Esophagus muscularis mucosa (tissue), 4 donors: ENCODE results near the gene NOX5. TPM values are rescaled to one million over a fixed set of nuclear protein-coding genes. Genes with fewer than 3 reads are reported as not detected.

Experiments
- DNase-seq: peaks from one replicate; pipeline ENCODE4 v3.0.0-alpha.2; 2017; ENCODE audit errors: extremely low spot score
- H3K27ac ChIP-seq, 4 donors: fragments of 200-600 bp; sonication (generic); replicated peaks in 1 of 4; 1 replicate in 3 of 4; 2 replicates in 1 of 4; pipeline ENCODE4 v1.5.1; 2016 to 2019; ENCODE audit warnings: mild to moderate bottlenecking in 1 of 4
- H3K27me3 ChIP-seq, 4 donors: fragments of 200-600 bp; sonication (generic); one replicate each; pipeline versions ENCODE4 v1.5.1 to v1.6.0; 2016 to 2019
- H3K36me3 ChIP-seq, 4 donors: fragments of 200-600 bp; sonication (generic); one replicate each; pipeline ENCODE4 v1.5.1; 2016 to 2019
- H3K4me1 ChIP-seq, 4 donors: fragments of 200-600 bp; sonication (generic); one replicate each; pipeline ENCODE4 v1.5.1; 2016 to 2019
- H3K4me3 ChIP-seq, 4 donors: fragments of 200-600 bp; sonication (generic); 1 replicate in 2 of 4; 2 replicates in 2 of 4; pipeline ENCODE4 v1.5.1; 2016 to 2019; ENCODE audit warnings: mild to moderate bottlenecking in 4 of 4, moderate library complexity in 1 of 4
- H3K9me3 ChIP-seq, 4 donors: fragments of 200-600 bp; sonication (generic); 1 replicate in 3 of 4; 2 replicates in 1 of 4; pipeline ENCODE4 v1.5.1; 2016 to 2019
- CTCF ChIP-seq, 3 experiments: fragments of 200-600 bp in 2 of 3; fragments of 450-650 bp in 1 of 3; sonication (generic) in 2 of 3; IDR thresholded peaks; one replicate each; pipeline ENCODE4 v1.5.1; 2017 to 2019; ENCODE audit warnings: antibody characterized with exemption in 3 of 3, mild to moderate bottlenecking in 2 of 3, moderate library complexity in 1 of 3
- EP300 ChIP-seq: sonication (generic); formaldehyde crosslinking; IDR thresholded peaks from one replicate; pipeline ENCODE4 v1.6.1; 2017; ENCODE audit warnings: antibody characterized with exemption
- POLR2A ChIP-seq: fragments of 450-650 bp; IDR thresholded peaks from one replicate; pipeline ENCODE4 v1.6.1; 2017; ENCODE audit warnings: antibody characterized with exemption, moderate library complexity, mild to moderate bottlenecking, low read depth
- POLR2AphosphoS5 ChIP-seq, 2 donors: sonication (generic); formaldehyde crosslinking; IDR thresholded peaks; one replicate each; pipeline ENCODE4 v1.6.1; 2017; ENCODE audit warnings: antibody characterized with exemption in 2 of 2
- WGBS: methylation state at CpG from one replicate; pipeline ENCODE4 v1.1.5; 2018; 5-methylcytosine and 5-hydroxymethylcytosine counted together
- intact Hi-C: fragments of 100-400 bp; cut with DNase I; formaldehyde crosslinking; loops from one replicate; pipeline ENCODE4 v1.15.1; 2023
- total RNA-seq, 4 donors: library from RNA; depleted of rRNA; stranded (reverse); fragments of >200 nt; gene quantifications; one replicate each; pipeline versions ENCODE4 v1.1.0 to v1.2.1, GENCODE V29; 2016

The NOX5 gene
- total RNA-seq, 4 donors from 2014 or later: under 0.01 to 0.66 (median 0.34) TPM

- DNase-seq: peak; percentile 17
- H3K4me1 ChIP-seq: no peaks in the 10 kb centered on the region
- H3K27me3 ChIP-seq: peaks cover 0 to 15% (median 0%) of the 10 kb centered on the region in 4 donors
- TF ChIP-seq EP300 (no peak), POLR2A (no peak), CTCF (IDR thresholded peaks at IDR 0.05) (no peak), POLR2AphosphoS5 (IDR thresholded peaks at IDR 0.05) (no peak)
- peaks cover 0 to 10% (median 2%) of the 10 kb centered on the region in 4 donors for H3K9me3 ChIP-seq
- H3K4me3 ChIP-seq: no peak overlapping the region
- no peaks in the 10 kb centered on the region for H3K36me3 ChIP-seq
- intact Hi-C loops: no loop called here
- H3K27ac ChIP-seq: no peak overlapping the region
- 89% methylated on average over 4 of the region's 4 CpGs for WGBS
These were observed 629 bp upstream of the NOX5 start for GRCh38 chr15:69013726-69014406.

- 67% methylated on average over 7 of the region's 7 CpGs for WGBS
- TF ChIP-seq CTCF (IDR thresholded peaks at IDR 0.05) (no peak), POLR2AphosphoS5 (IDR thresholded peaks at IDR 0.05) (no peak), POLR2A (no peak), EP300 (no peak)
- H3K4me3 ChIP-seq: no peak overlapping the region
- H3K36me3 ChIP-seq: no peaks in the 10 kb centered on the region
- peaks cover 0 to 15% (median 0%) of the 10 kb centered on the region in 4 donors for H3K27me3 ChIP-seq
- no peak overlapping the region for H3K27ac ChIP-seq
- intact Hi-C loops: no loop called here
- DNase-seq: peak; percentile 90
- no peaks in the 10 kb centered on the region for H3K4me1 ChIP-seq
- no peaks in the 10 kb centered on the region for H3K9me3 ChIP-seq
These were observed 1.1 kb downstream of the NOX5 start for GRCh38 chr15:69015591-69015990.

- WGBS: 88% methylated on average over 4 of the region's 5 CpGs
- no peak overlapping the region for H3K4me3 ChIP-seq
- no peaks in the 10 kb centered on the region for H3K9me3 ChIP-seq
- H3K4me1 ChIP-seq: no peaks in the 10 kb centered on the region
- DNase-seq: peak; percentile 90
- H3K27me3 ChIP-seq: peaks cover 0 to 13% (median 0%) of the 10 kb centered on the region in 4 donors
- intact Hi-C loops: no loop called here
- no peak overlapping the region for H3K27ac ChIP-seq
- TF ChIP-seq POLR2AphosphoS5 (IDR thresholded peaks at IDR 0.05): no peak
- TF ChIP-seq POLR2A: no peak
- TF ChIP-seq EP300: no peak
- no peak for TF ChIP-seq CTCF (IDR thresholded peaks at IDR 0.05)
- H3K36me3 ChIP-seq: no peaks in the 10 kb centered on the region
These were observed 1.6 kb downstream of the NOX5 start for GRCh38 chr15:69016021-69016595.

GRCh38 chr15:69017978-69018377, 3.5 kb downstream of the NOX5 start:
- peaks cover 0 to 12% (median 0%) of the 10 kb centered on the region in 4 donors for H3K27me3 ChIP-seq
- no peak overlapping the region for H3K27ac ChIP-seq
- no peaks in the 10 kb centered on the region for H3K36me3 ChIP-seq
- H3K4me1 ChIP-seq: no peaks in the 10 kb centered on the region
- TF ChIP-seq CTCF (IDR thresholded peaks at IDR 0.05) (no peak), EP300 (no peak), POLR2AphosphoS5 (IDR thresholded peaks at IDR 0.05) (no peak), POLR2A (no peak)
- no peaks in the 10 kb centered on the region for H3K9me3 ChIP-seq
- intact Hi-C loops: no loop called here
- 86% methylated on average over 7 of the region's 7 CpGs for WGBS
- H3K4me3 ChIP-seq: no peak overlapping the region
- DNase-seq: peak; percentile 68
